Measurements from ENCODE around the gene RDX.

GRCh38 chr11:110289472-110289871, 6.9 kb downstream of the RDX start:
- TF ChIP-seq CTCF (conservative IDR thresholded peaks at IDR 0.05; ENCODE audit: low read depth in 2 of 2), result no peak
- no peak for TF ChIP-seq JUNB (IDR thresholded peaks at IDR 0.05; ENCODE audit: unreplicated experiment)
- no peak for TF ChIP-seq POLR2AphosphoS5 (IDR thresholded peaks at IDR 0.05; ENCODE audit: low read depth)

All from GM23338 (cell line).